ENCODE results near the gene ARHGEF19.
"Not testable (repeated sequence)": the region's sequence is repeated elsewhere in the genome, so short reads cannot be mapped to it uniquely, and the experiment has no call there.

Gene ARHGEF19

GRCh38 chr1:16212251-16212961 is at the start of gene ARHGEF19:
ARHGEF19 (minus strand) TSS chr1:16212652; CDS start chr1:16209054, 3,598 bp downstream.
- in situ Hi-C loops (cut with MboI; ENCODE audit: low sequenced_read_pairs) = no loop called here

GRCh38 chr1:16262067-16262466 is 49.6 kb upstream of the ARHGEF19 start:
- in situ Hi-C loops (cut with MboI; ENCODE audit: low sequenced_read_pairs) = no loop called here

GRCh38 chr1:16260814-16261213 is 48.4 kb upstream of the ARHGEF19 start:
- in situ Hi-C loops (cut with MboI; ENCODE audit: low sequenced_read_pairs) = no loop called here

- in situ Hi-C loops (cut with MboI; ENCODE audit: low sequenced_read_pairs) = no loop called here
These were observed 46.2 kb upstream of the ARHGEF19 start for GRCh38 chr1:16258591-16259135.

GRCh38 chr1:16257968-16258367 is 45.5 kb upstream of the ARHGEF19 start:
- in situ Hi-C loops (cut with MboI; ENCODE audit: low sequenced_read_pairs) = no loop called here

GRCh38 chr1:16257556-16257955 is 45.1 kb upstream of the ARHGEF19 start:
- in situ Hi-C loops (cut with MboI; ENCODE audit: low sequenced_read_pairs) = not testable (repeated sequence)

GRCh38 chr1:16256478-16256877 is 44.0 kb upstream of the ARHGEF19 start:
- in situ Hi-C loops (cut with MboI; ENCODE audit: low sequenced_read_pairs) = no loop called here

GRCh38 chr1:16254263-16254928 is 41.9 kb upstream of the ARHGEF19 start:
- in situ Hi-C loops (cut with MboI; ENCODE audit: low sequenced_read_pairs) = no loop called here

GRCh38 chr1:16253332-16253922 is 41.0 kb upstream of the ARHGEF19 start:
- in situ Hi-C loops (cut with MboI; ENCODE audit: low sequenced_read_pairs) = no loop called here

- in situ Hi-C loops (cut with MboI; ENCODE audit: low sequenced_read_pairs) = no loop called here
These were observed 40.5 kb upstream of the ARHGEF19 start for GRCh38 chr1:16252912-16253311.

- in situ Hi-C loops (cut with MboI; ENCODE audit: low sequenced_read_pairs) = no loop called here
These were observed 38.9 kb upstream of the ARHGEF19 start for GRCh38 chr1:16251381-16251780.

- in situ Hi-C loops (cut with MboI; ENCODE audit: low sequenced_read_pairs) = no loop called here
These were observed 38.2 kb upstream of the ARHGEF19 start for GRCh38 chr1:16250524-16251251.

GRCh38 chr1:16249596-16250241 is 37.3 kb upstream of the ARHGEF19 start:
- in situ Hi-C loops (cut with MboI; ENCODE audit: low sequenced_read_pairs) = no loop called here

- in situ Hi-C loops (cut with MboI; ENCODE audit: low sequenced_read_pairs) = no loop called here
These were observed 36.4 kb upstream of the ARHGEF19 start for GRCh38 chr1:16248603-16249516.

- in situ Hi-C loops (cut with MboI; ENCODE audit: low sequenced_read_pairs) = no loop called here
These were observed 35.6 kb upstream of the ARHGEF19 start for GRCh38 chr1:16248007-16248436.

- in situ Hi-C loops (cut with MboI; ENCODE audit: low sequenced_read_pairs) = no loop called here
These were observed 35.0 kb upstream of the ARHGEF19 start for GRCh38 chr1:16247441-16247840.

- in situ Hi-C loops (cut with MboI; ENCODE audit: low sequenced_read_pairs) = no loop called here
These were observed 34.5 kb upstream of the ARHGEF19 start for GRCh38 chr1:16246961-16247360.

GRCh38 chr1:16246239-16246638 is 33.8 kb upstream of the ARHGEF19 start:
- in situ Hi-C loops (cut with MboI; ENCODE audit: low sequenced_read_pairs) = not testable (repeated sequence)

- in situ Hi-C loops (cut with MboI; ENCODE audit: low sequenced_read_pairs) = no loop called here
These were observed 33.2 kb upstream of the ARHGEF19 start for GRCh38 chr1:16245476-16246196.
